ENCODE measurements around the gene APBB2. TPM values are rescaled to one million over a fixed set of nuclear protein-coding genes. Genes with fewer than 3 reads are reported as not detected.

Gene APBB2
- total and polyA plus RNA-seq, 4 donors = 82.2 to 104 (median 91.6) TPM

- H3K4me3 ChIP-seq (ENCODE audit: low read depth, low read length) = no peak overlapping the region
- no peak overlapping the region for H3K27ac ChIP-seq (ENCODE audit: low read depth, low read length)
- no peak for DNase-seq (ENCODE audit: low read depth in 4 of 6, low spot score in 6 of 6)
- WGBS (ENCODE audit: insufficient coverage) = 100% methylated on average over 1 of the region's 3 CpGs
- H3K9me3 ChIP-seq (ENCODE audit: control insufficient read depth, insufficient read depth, low read length) = peaks cover 7% of the 10 kb centered on the region
- no peaks in the 10 kb centered on the region for H3K36me3 ChIP-seq (ENCODE audit: control insufficient read depth, insufficient read depth, low read length)
- no peaks in the 10 kb centered on the region for H3K4me1 ChIP-seq (ENCODE audit: control insufficient read depth, insufficient read depth, low read length)
- no peaks in the 10 kb centered on the region for H3K27me3 ChIP-seq (ENCODE audit: control insufficient read depth, insufficient read depth, low read length)
Measured at GRCh38 chr4:41029098-41029497, 185.2 kb downstream of the APBB2 start.

GRCh38 chr4:41028392-41029076, 185.8 kb downstream of the APBB2 start:
- H3K27ac ChIP-seq (ENCODE audit: low read depth, low read length) = no peak overlapping the region

GRCh38 chr4:41026971-41027370, 187.4 kb downstream of the APBB2 start:
- Histone ChIP-seq H3K4me3 (ENCODE audit: low read depth, low read length) (no peak overlapping the region), H3K4me1 (ENCODE audit: control insufficient read depth, insufficient read depth, low read length) (no peaks in the 10 kb centered on the region), H3K36me3 (ENCODE audit: control insufficient read depth, insufficient read depth, low read length) (no peaks in the 10 kb centered on the region), H3K27me3 (ENCODE audit: control insufficient read depth, insufficient read depth, low read length) (no peaks in the 10 kb centered on the region), H3K27ac (ENCODE audit: low read depth, low read length) (no peak overlapping the region), H3K9me3 (ENCODE audit: control insufficient read depth, insufficient read depth, low read length) (peaks cover 10% of the 10 kb centered on the region)
- no peak for DNase-seq (ENCODE audit: low read depth in 4 of 6, low spot score in 6 of 6)
- WGBS (ENCODE audit: insufficient coverage) = no CpG with 5 or more reads among the region's 1 CpG

More at GRCh38 chr4:41028392-41029076, 185.8 kb downstream of the APBB2 start:
- Histone ChIP-seq H3K4me1 (ENCODE audit: control insufficient read depth, insufficient read depth, low read length) (no peaks in the 10 kb centered on the region), H3K36me3 (ENCODE audit: control insufficient read depth, insufficient read depth, low read length) (no peaks in the 10 kb centered on the region), H3K4me3 (ENCODE audit: low read depth, low read length) (no peak overlapping the region), H3K27me3 (ENCODE audit: control insufficient read depth, insufficient read depth, low read length) (no peaks in the 10 kb centered on the region), H3K9me3 (ENCODE audit: control insufficient read depth, insufficient read depth, low read length) (peaks cover 10% of the 10 kb centered on the region)
- no peak for DNase-seq (ENCODE audit: low read depth in 4 of 6, low spot score in 6 of 6)
- WGBS (ENCODE audit: insufficient coverage) = 96% methylated on average over 2 of the region's 8 CpGs

- Histone ChIP-seq H3K4me3 (ENCODE audit: low read depth, low read length) (no peak overlapping the region), H3K4me1 (ENCODE audit: control insufficient read depth, insufficient read depth, low read length) (no peaks in the 10 kb centered on the region), H3K9me3 (ENCODE audit: control insufficient read depth, insufficient read depth, low read length) (peaks cover 10% of the 10 kb centered on the region), H3K27me3 (ENCODE audit: control insufficient read depth, insufficient read depth, low read length) (no peaks in the 10 kb centered on the region), H3K27ac (ENCODE audit: low read depth, low read length) (no peak overlapping the region), H3K36me3 (ENCODE audit: control insufficient read depth, insufficient read depth, low read length) (no peaks in the 10 kb centered on the region)
- no peak for DNase-seq (ENCODE audit: low read depth in 4 of 6, low spot score in 6 of 6)
- WGBS (ENCODE audit: insufficient coverage) = no CpG with 5 or more reads among the region's 2 CpGs
Measured at GRCh38 chr4:41025824-41026223, 188.5 kb downstream of the APBB2 start.

GRCh38 chr4:41024556-41025491, 189.5 kb downstream of the APBB2 start:
- Histone ChIP-seq H3K36me3 (ENCODE audit: control insufficient read depth, insufficient read depth, low read length) (no peaks in the 10 kb centered on the region), H3K4me3 (ENCODE audit: low read depth, low read length) (no peak overlapping the region), H3K4me1 (ENCODE audit: control insufficient read depth, insufficient read depth, low read length) (no peaks in the 10 kb centered on the region), H3K27me3 (ENCODE audit: control insufficient read depth, insufficient read depth, low read length) (no peaks in the 10 kb centered on the region), H3K9me3 (ENCODE audit: control insufficient read depth, insufficient read depth, low read length) (peaks cover 10% of the 10 kb centered on the region), H3K27ac (ENCODE audit: low read depth, low read length) (no peak overlapping the region)
- 98% methylated on average over 6 of the region's 13 CpGs for WGBS (ENCODE audit: insufficient coverage)
- DNase-seq (ENCODE audit: low read depth in 4 of 6, low spot score in 6 of 6) = peak in 1 of 6 donors; percentile 15

GRCh38 chr4:41022116-41022515, 192.2 kb downstream of the APBB2 start:
- DNase-seq (ENCODE audit: low read depth in 4 of 6, low spot score in 6 of 6) = no peak
- H3K9me3 ChIP-seq (ENCODE audit: control insufficient read depth, insufficient read depth, low read length) = peaks cover 10% of the 10 kb centered on the region
- 100% methylated on average over 1 of the region's 3 CpGs for WGBS (ENCODE audit: insufficient coverage)

GRCh38 chr4:41015016-41015675, 199.2 kb downstream of the APBB2 start:
- Histone ChIP-seq H3K27ac (ENCODE audit: low read depth, low read length) (no peak overlapping the region), H3K36me3 (ENCODE audit: control insufficient read depth, insufficient read depth, low read length) (peaks cover 7% of the 10 kb centered on the region), H3K4me1 (ENCODE audit: control insufficient read depth, insufficient read depth, low read length) (peaks cover 5% of the 10 kb centered on the region), H3K9me3 (ENCODE audit: control insufficient read depth, insufficient read depth, low read length) (no peaks in the 10 kb centered on the region), H3K27me3 (ENCODE audit: control insufficient read depth, insufficient read depth, low read length) (no peaks in the 10 kb centered on the region), H3K4me3 (ENCODE audit: low read depth, low read length) (no peak overlapping the region)
- peak in 2 of 6 donors; percentile 36 to 82 for DNase-seq (ENCODE audit: low read depth in 4 of 6, low spot score in 6 of 6)
- WGBS (ENCODE audit: insufficient coverage) = 21% methylated on average over 2 of the region's 6 CpGs

More at GRCh38 chr4:41022116-41022515, 192.2 kb downstream of the APBB2 start:
- Histone ChIP-seq H3K4me1 (ENCODE audit: control insufficient read depth, insufficient read depth, low read length) (no peaks in the 10 kb centered on the region), H3K27ac (ENCODE audit: low read depth, low read length) (no peak overlapping the region), H3K4me3 (ENCODE audit: low read depth, low read length) (no peak overlapping the region), H3K27me3 (ENCODE audit: control insufficient read depth, insufficient read depth, low read length) (no peaks in the 10 kb centered on the region), H3K36me3 (ENCODE audit: control insufficient read depth, insufficient read depth, low read length) (no peaks in the 10 kb centered on the region)

- 75% methylated on average over 4 of the region's 7 CpGs for WGBS (ENCODE audit: insufficient coverage)
- H3K27me3 ChIP-seq (ENCODE audit: control insufficient read depth, insufficient read depth, low read length) = no peaks in the 10 kb centered on the region
- peaks cover 7% of the 10 kb centered on the region for H3K36me3 ChIP-seq (ENCODE audit: control insufficient read depth, insufficient read depth, low read length)
- H3K9me3 ChIP-seq (ENCODE audit: control insufficient read depth, insufficient read depth, low read length) = no peaks in the 10 kb centered on the region
- H3K4me3 ChIP-seq (ENCODE audit: low read depth, low read length) = no peak overlapping the region
- H3K4me1 ChIP-seq (ENCODE audit: control insufficient read depth, insufficient read depth, low read length) = peaks cover 5% of the 10 kb centered on the region
- DNase-seq (ENCODE audit: low read depth in 4 of 6, low spot score in 6 of 6) = no peak
- H3K27ac ChIP-seq (ENCODE audit: low read depth, low read length) = no peak overlapping the region
Measured at GRCh38 chr4:41014158-41014557, 200.2 kb downstream of the APBB2 start.

GRCh38 chr4:41013746-41014145, 200.6 kb downstream of the APBB2 start:
- no peaks in the 10 kb centered on the region for H3K27me3 ChIP-seq (ENCODE audit: control insufficient read depth, insufficient read depth, low read length)
- no peak overlapping the region for H3K4me3 ChIP-seq (ENCODE audit: low read depth, low read length)
- 79% methylated on average over 3 of the region's 6 CpGs for WGBS (ENCODE audit: insufficient coverage)
- H3K9me3 ChIP-seq (ENCODE audit: control insufficient read depth, insufficient read depth, low read length) = no peaks in the 10 kb centered on the region
- peaks cover 7% of the 10 kb centered on the region for H3K36me3 ChIP-seq (ENCODE audit: control insufficient read depth, insufficient read depth, low read length)
- no peak overlapping the region for H3K27ac ChIP-seq (ENCODE audit: low read depth, low read length)
- peaks cover 5% of the 10 kb centered on the region for H3K4me1 ChIP-seq (ENCODE audit: control insufficient read depth, insufficient read depth, low read length)
- no peak for DNase-seq (ENCODE audit: low read depth in 4 of 6, low spot score in 6 of 6)

All from spinal cord (tissue), 10 donors.